NCI-H2081 (cell line): Measurements from ENCODE around the gene ATP6V0E2.
A peak's percentile ranks its signal among the peaks of the same experiment; 100 is the strongest.
"Not testable (repeated sequence)": the region's sequence is repeated elsewhere in the genome, so short reads cannot be mapped to it uniquely, and the experiment has no call there.

Source experiments
- DNase-seq, 2 experiments: peaks; one replicate each; lab custom pipeline; 2025; lab: John Stamatoyannopoulos, UW

The ATP6V0E2 gene

GRCh38 chr7:149873074-149873969, at the start of gene ATP6V0E2:
TSS of gene ATP6V0E2 (plus strand) at chr7:149873969. CDS start at chr7:149874066, 97 bp downstream.
- peak; percentile 98 to 99 for DNase-seq

DNA sequence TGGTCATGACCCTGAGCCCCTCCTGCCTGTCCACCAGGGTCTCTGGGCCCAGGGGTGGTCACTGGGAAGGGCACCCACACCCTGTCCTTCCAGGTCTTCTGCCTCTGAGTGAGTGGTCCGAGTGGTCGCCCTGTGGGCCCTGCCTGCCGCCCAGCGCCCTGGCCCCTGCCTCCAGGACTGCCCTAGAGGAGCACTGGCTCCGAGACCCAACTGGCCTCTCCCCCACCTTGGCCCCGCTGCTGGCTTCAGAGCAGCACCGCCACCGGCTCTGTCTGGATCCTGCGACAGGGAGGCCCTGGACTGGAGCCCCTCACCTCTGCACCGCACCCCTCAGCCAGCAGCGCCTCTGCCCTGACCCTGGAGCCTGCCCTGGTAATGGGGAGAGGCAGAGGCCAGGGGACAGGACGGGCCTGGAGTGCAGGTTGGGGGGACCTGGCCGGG, 49.4 kb upstream of the ATP6V0E2 start:
- no peak for DNase-seq

DNA sequence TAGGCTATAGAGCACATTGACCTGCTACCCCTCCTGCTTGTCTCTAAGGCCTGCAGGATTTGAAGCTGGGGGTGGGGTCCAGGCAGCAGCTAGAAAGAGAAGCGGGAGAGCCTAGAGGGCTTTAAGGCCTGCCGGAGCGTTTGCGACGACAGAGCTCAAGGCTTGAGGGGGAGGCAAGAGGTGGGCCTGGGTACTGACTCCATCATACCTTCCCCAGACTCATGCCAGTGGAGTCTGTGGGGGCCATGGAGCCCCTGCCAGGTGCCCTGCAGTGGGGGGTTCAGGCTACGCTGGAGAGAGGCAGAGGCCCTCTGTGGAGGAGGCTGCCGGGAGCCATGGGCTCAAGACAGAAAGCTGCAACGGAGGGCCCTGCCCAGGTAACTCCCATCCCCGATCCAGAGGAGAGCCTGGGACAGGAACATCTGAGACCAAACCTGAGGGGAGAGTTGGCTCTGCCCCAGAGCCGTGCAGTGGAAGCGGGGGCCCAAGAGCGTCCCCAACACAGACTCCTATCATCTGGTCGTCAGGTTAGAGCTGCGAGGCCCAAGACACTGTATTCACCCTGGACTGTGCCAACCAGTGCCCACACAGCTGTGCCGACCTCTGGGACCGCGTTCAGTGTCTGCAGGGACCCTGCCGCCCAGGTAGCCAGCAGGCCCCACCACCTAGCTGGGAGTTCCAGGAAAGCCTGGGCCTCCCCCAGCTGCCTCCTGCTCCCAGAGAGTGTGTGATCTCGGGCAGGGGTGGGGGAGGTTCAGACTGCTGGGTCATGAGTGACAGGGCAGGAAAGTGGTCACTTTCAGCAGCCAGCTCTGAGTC, 48.8 kb upstream of the ATP6V0E2 start:
- DNase-seq, result no peak

GRCh38 chr7:149825567-149826343, 48.0 kb upstream of the ATP6V0E2 start:
- DNase-seq, result no peak

- DNase-seq, result no peak
Measured at GRCh38 chr7:149826344-149827088, 47.3 kb upstream of the ATP6V0E2 start.

- no peak for DNase-seq
Measured at GRCh38 chr7:149827089-149827981, 46.4 kb upstream of the ATP6V0E2 start.

DNA sequence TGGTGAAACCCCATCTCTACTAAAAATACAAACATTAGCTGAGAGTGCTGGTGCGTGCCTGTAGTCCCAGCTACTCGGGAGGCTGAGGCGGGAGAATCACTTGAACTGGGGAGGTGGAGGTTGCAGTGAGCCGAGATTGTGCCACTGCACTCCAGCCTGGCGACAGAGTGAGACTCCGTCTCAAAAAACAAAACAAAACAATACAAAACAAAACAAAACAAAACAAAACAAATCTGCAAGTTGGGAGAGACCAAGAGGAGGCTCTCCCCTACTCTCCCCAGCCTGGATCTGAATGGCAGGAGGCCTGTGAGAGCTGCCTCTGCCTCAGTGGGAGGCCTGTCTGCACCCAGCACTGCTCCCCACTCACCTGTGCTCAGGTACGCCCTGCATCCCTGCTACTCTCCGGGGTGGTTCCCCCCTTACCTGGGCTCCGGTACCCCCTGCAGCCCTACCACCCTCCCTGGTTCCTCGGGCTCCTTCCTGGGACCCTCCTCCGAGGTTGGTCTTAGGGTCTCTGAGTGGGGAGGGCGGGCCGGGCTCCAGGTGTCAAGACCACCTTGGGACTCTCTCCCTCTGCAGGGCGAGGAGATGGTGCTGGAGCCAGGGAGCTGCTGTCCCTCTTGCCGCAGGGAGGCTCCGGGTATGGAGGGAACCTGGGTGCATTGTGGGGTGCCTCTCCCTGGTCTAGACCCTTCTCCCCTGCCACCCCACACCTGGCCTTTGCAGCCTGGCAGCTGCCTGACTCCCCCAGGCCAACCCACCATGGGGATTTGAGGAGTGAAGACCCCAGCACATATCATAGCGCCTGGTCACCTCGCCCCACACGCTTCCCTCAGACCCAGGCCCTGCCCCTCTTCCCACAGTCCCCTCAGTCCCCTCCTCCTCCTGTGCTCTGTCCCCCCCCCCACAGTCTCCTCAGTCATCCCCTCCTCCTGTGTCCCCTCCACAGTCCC, 45.1 kb upstream of the ATP6V0E2 start:
- no peak for DNase-seq

GRCh38 chr7:149830527-149830926, 43.2 kb upstream of the ATP6V0E2 start:
- not testable (repeated sequence) for DNase-seq

DNA sequence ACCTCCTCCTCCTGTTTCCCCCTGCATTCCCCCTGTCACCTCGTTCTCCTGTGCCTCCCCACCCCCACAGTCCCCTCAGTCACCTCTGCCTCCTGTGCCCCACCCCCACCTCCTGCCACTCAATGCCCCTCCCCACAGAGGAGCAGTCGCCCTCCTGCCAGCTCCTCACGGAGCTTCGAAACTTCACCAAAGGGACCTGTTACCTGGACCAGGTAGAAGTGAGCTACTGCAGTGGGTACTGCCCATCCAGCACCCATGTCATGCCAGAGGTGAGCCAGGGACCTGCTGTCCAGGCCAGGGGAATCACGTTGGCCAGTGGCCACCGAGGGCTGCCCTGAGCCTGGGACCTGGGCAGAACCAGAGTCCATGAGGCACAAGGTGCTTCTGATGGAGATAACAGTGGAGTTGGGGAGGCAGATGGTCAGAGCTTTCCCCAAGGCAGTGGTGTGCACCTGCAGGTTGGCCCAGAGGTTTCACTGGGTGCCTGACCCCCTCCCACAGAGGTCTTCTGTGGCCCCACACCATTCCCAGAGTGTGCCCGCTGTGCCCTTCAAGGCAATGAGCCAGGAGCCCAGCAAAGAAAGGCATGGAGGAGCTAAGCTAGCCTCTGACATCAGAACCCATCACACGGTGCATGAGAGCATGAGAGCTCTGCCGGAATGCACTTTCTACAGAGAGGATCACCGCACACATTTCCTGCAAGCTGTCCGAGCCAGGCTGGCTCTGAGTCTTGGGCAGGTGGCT, 42.6 kb upstream of the ATP6V0E2 start:
- DNase-seq, result no peak

DNA sequence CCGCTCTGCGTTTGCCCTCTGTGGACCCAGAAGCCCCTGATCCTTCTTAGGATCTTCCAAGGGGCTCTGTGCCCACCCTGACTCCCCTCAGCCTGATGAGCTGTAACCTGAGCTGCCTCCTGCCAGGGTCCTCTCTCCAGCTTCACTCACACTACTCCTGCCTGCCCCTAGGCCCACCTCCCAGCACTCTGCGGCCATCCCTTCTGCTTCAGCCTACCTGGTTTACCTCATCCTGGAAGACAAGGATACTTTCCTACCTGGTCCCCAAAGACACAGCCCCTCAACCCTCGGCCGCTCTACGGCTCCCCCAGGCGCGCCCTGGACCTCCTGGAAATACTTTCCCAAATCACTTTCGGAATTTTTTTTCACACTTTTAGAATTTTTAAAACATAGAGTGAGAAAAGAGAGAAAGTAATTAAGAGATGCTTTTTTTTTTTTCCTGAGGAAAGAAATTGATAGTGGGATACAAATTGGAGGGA, 42.0 kb upstream of the ATP6V0E2 start:
- no peak for DNase-seq

DNA sequence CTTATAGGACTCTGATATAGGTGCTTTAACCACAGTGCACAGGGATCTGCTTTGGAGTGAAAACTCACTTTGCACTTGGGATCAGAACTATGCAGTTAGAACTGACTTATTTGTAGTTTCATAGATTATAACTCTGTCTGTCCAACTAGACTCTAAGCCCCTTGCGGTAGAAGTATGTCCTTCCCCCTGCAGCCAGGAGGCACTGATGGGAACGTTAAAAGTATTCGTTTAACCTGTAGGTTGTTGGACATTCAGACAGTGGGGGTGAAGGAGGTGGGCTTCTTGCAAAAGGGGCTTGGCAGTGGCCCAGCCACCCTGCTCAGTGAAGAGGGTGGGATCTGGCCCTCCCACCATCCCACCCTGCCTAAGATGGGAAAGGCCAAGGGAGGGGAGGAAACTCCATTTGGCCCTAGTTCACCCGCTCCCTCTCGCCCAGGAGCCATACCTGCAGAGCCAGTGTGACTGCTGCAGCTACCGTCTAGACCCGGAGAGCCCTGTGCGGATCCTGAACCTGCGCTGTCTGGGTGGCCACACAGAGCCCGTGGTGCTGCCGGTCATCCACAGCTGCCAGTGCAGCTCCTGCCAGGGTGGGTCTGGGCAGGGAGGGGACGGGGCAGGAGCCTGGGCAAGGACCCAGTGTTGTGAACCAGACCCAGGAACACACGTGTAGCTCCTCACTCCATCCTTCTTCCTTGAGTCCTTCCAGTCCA, 41.3 kb upstream of the ATP6V0E2 start:
- DNase-seq, result no peak

DNA sequence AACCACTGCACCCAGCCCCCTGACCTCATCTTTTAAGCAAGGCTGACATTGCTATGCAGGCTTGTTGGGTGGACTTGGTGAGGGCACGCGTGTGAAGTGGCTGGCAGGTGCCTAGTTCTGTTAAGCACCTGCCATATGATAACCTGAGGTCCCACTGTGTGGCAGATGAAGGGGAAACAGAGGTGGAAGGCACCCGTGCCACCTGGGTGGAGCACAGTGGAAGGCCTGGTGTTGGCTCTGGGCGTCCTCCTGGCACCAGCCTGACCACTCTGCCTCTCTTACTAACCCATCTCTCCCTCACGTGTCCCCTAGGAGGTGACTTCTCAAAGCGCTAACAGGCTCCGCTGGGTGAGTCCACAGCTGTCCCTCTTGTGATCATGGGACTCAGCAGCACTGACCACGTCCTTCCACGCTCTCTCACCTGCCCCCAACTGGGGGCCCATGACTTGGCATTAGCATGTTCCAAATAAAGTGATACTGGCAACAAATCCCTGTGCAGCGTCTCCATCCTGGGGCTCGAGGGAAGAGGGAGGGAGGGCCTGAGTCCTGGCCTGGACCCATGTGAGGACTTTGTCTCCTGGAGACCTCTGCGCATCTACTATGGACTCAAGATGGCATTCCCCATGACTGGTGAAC, 40.2 kb upstream of the ATP6V0E2 start:
- no peak for DNase-seq

GRCh38 chr7:149834601-149835000, 39.2 kb upstream of the ATP6V0E2 start:
- DNase-seq, result no peak

DNA sequence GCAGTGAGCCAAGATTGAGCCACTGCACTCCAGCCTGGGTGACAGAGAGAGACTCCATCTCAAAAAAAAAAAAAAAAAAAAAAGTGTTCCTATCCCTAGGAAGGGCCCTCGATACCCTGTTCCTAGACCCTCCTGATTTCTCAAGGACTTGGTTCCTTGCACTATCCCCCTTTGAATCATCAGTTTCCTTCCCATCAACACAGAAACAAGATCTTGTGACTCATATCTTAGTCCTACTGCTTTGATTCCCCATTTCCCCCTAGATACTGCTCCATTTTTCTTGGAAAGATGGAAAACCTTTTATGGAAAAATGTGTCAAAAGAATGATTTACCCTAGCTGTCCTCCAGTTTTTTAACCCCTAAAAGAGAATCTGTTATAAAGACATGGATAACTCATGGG, 37.3 kb upstream of the ATP6V0E2 start:
- DNase-seq, result no peak

GRCh38 chr7:149837564-149838223, 36.1 kb upstream of the ATP6V0E2 start:
- DNase-seq, result no peak

DNA sequence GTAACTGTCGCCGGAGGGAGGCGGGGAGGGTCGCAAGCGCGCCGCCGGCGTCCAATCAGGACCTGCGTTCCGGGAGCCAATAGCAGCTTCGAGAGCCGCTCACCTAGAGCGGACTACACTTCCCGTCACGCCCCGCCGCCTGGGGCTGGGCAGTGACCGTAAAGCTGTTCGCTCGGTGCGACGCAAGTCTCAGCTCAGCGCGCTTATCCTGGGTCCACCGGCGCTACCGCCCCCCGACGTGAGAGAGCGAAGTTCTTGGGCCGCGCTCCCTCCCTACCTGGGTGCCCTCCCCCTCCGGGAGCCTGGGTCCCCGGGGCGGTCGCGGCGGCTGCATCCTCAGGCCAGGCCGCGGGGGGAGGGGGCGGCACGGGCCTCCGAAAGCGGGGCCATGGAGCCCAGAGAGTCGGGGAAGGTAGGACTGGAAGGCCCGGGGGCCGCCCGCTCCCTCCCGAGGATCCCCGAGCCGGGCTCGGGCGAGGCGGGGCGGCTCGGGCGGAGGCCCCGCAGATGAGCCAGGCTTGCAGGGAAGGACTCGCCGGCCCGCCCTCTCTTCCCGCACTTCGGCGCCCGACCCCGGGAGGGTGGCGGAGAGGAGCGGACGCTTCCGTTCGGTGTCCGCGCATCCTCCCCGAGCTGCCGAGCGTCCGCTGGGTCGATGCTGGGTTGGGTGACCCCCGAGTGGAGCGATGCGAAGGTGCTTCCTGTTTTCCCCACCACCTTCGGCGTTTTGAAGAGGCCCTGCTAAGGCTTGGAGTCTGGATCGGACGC, 35.4 kb upstream of the ATP6V0E2 start, which contains the start of gene ZNF862:
Gene ZNF862 (plus strand): TSS at position 152 of the 768 bp plus-strand sequence. CDS start 237 bp downstream, at position 389.
- DNase-seq, result peak; percentile 99 to 100
